ENCODE results near the gene GAK.

GAK gene

GRCh38 chr4:837772-838171 lies 94.3 kb downstream of the GAK start:
- no peak for DNase-seq
- intact Hi-C loops (cut with DNase I), result no loop called here

GRCh38 chr4:836750-837301 lies 95.3 kb downstream of the GAK start:
- peak in 3 of 10 donors; percentile 61 to 79 (median 62) for DNase-seq
- intact Hi-C loops (cut with DNase I), result no loop called here

- intact Hi-C loops (cut with DNase I), result no loop called here
- DNase-seq, result peak in 3 of 10 donors; percentile 55 to 77 (median 60)
Measured at GRCh38 chr4:836003-836511, 96.1 kb downstream of the GAK start.

- intact Hi-C loops (cut with DNase I), result no loop called here
- DNase-seq, result peak in 3 of 10 donors; percentile 62 to 81 (median 76)
Measured at GRCh38 chr4:835148-836002, 96.7 kb downstream of the GAK start.

GRCh38 chr4:834368-835147 lies 97.6 kb downstream of the GAK start:
- intact Hi-C loops (cut with DNase I), result no loop called here
- DNase-seq, result peak in 3 of 10 donors; percentile 66 to 68 (median 67)

GRCh38 chr4:833731-834367 lies 98.3 kb downstream of the GAK start:
- peak in 4 of 10 donors; percentile 25 to 80 (median 55) for DNase-seq

GRCh38 chr4:833156-833555 lies 99.0 kb downstream of the GAK start:
- intact Hi-C loops (cut with DNase I), result no loop called here
- DNase-seq, result peak in 4 of 10 donors; percentile 13 to 78 (median 39)

More at GRCh38 chr4:833731-834367, 98.3 kb downstream of the GAK start:
- intact Hi-C loops (cut with DNase I), result no loop called here

GRCh38 chr4:832536-832935 lies 99.6 kb downstream of the GAK start:
- intact Hi-C loops (cut with DNase I), result no loop called here
- DNase-seq, result peak in 4 of 10 donors; percentile 16 to 75 (median 60)

GRCh38 chr4:832108-832507 lies 100.0 kb downstream of the GAK start:
- peak in 3 of 10 donors; percentile 17 to 63 (median 43) for DNase-seq
- intact Hi-C loops (cut with DNase I), result no loop called here

- intact Hi-C loops (cut with DNase I), result no loop called here
Measured at GRCh38 chr4:831483-831805, 100.7 kb downstream of the GAK start.

GRCh38 chr4:830601-831482 lies 101.3 kb downstream of the GAK start:
- DNase-seq, result peak in 3 of 10 donors; percentile 30 to 73 (median 63)
- intact Hi-C loops (cut with DNase I), result no loop called here

More at GRCh38 chr4:831483-831805, 100.7 kb downstream of the GAK start:
- DNase-seq, result peak in 1 of 10 donors; percentile 52

GRCh38 chr4:829761-830600 lies 102.1 kb downstream of the GAK start:
- intact Hi-C loops (cut with DNase I), result no loop called here
- DNase-seq, result peak in 3 of 10 donors; percentile 43 to 80 (median 64)

- DNase-seq, result peak in 2 of 10 donors; percentile 48 to 58
- intact Hi-C loops (cut with DNase I), result no loop called here
Measured at GRCh38 chr4:829291-829690, 102.8 kb downstream of the GAK start.

GRCh38 chr4:828641-829271 lies 103.4 kb downstream of the GAK start:
- intact Hi-C loops (cut with DNase I), result no loop called here
- DNase-seq, result peak in 4 of 10 donors; percentile 12 to 83 (median 72)

- intact Hi-C loops (cut with DNase I), result no loop called here
- DNase-seq, result peak in 3 of 10 donors; percentile 52 to 64 (median 60)
Measured at GRCh38 chr4:827209-828081, 104.7 kb downstream of the GAK start.

- DNase-seq, result peak in 3 of 10 donors; percentile 50 to 73 (median 52)
- intact Hi-C loops (cut with DNase I), result no loop called here
Measured at GRCh38 chr4:826508-827208, 105.5 kb downstream of the GAK start.
